Sigmoid colon (tissue), 3 donors: ENCODE measurements around the gene RNFT2.

ENCODE experiments used
- POLR2A ChIP-seq, 2 donors: fragments of 450-650 bp; IDR thresholded peaks; one replicate each; pipeline ENCODE4 v1.6.1; 2016; ENCODE audit warnings: antibody characterized with exemption in 2 of 2, mild to moderate bottlenecking in 2 of 2, moderate library complexity in 2 of 2
- TF ChIP-seq, protein P1 (sequence below), 4 experiments: fragments of 450-650 bp in 3 of 4; fragments of 200-600 bp in 1 of 4; IDR thresholded peaks; one replicate each; pipeline ENCODE4 v1.5.1; 2016 to 2019; ENCODE audit warnings: antibody characterized with exemption in 4 of 4, mild to moderate bottlenecking in 3 of 4, moderate library complexity in 2 of 4

DNA sequence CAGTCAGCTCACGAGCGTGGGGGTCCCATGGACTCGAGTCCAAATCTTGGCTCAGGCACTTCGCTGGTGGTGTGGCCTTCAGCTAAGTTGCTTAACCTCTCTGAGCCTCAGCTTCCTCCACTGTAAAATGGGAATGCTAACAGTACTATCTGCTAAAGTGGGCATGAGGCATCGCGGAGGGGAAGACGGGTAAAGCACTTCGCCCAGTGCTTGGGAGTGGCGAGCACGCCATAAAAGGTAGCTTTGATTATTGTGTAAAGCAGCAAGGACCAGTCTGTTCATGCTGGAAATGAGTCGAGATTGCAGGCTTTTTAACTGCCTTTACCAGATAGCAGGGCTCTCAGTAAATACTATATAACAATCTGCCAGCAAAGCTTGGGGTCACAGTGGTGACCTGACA lies 118.6 kb downstream of the RNFT2 start:
- TF ChIP-seq, protein P1, sequence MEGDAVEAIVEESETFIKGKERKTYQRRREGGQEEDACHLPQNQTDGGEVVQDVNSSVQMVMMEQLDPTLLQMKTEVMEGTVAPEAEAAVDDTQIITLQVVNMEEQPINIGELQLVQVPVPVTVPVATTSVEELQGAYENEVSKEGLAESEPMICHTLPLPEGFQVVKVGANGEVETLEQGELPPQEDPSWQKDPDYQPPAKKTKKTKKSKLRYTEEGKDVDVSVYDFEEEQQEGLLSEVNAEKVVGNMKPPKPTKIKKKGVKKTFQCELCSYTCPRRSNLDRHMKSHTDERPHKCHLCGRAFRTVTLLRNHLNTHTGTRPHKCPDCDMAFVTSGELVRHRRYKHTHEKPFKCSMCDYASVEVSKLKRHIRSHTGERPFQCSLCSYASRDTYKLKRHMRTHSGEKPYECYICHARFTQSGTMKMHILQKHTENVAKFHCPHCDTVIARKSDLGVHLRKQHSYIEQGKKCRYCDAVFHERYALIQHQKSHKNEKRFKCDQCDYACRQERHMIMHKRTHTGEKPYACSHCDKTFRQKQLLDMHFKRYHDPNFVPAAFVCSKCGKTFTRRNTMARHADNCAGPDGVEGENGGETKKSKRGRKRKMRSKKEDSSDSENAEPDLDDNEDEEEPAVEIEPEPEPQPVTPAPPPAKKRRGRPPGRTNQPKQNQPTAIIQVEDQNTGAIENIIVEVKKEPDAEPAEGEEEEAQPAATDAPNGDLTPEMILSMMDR (IDR thresholded peaks at IDR 0.05) = no peak
- TF ChIP-seq POLR2A (IDR thresholded peaks at IDR 0.05) = no peak
